Kidney (tissue), 14 donors: Measurements from ENCODE around the gene PFKP. TPM values are rescaled to one million over a fixed set of nuclear protein-coding genes. Genes with fewer than 3 reads are reported as not detected.

Experiments
- DNase-seq, 5 donors: peaks; one replicate each; pipeline ENCODE4 v3.0.0-alpha.2; 2013 to 2020
- FAIRE-seq: peaks from 2 replicates; lab custom pipeline; 2012; peaks lifted over from hg19 to GRCh38; lab: Jason Lieb, UNC
- H3K27ac ChIP-seq, 2 donors: one replicate each; pipeline ENCODE4 v1.7.0; 2013; ENCODE audit warnings: low read depth in 2 of 2, low read length in 2 of 2, inconsistent platforms in 1 of 2
- H3K27me3 ChIP-seq: one replicate; pipeline ENCODE4 v1.7.1; 2013; ENCODE audit warnings: low read length, inconsistent platforms; ENCODE audit not compliant: control insufficient read depth, insufficient read depth
- H3K36me3 ChIP-seq, 3 donors: one replicate each; pipeline versions ENCODE4 v1.7.0 to v1.7.1; 2013; ENCODE audit warnings: low read length in 3 of 3, control low read depth in 1 of 3, inconsistent platforms in 1 of 3; ENCODE audit not compliant: insufficient read depth in 3 of 3, control insufficient read depth in 2 of 3
- H3K4me1 ChIP-seq, 3 donors: one replicate each; pipeline versions ENCODE4 v1.7.0 to v1.7.1; 2013; ENCODE audit warnings: low read length in 3 of 3, inconsistent platforms in 1 of 3, low read depth in 1 of 3; ENCODE audit not compliant: control insufficient read depth in 2 of 3, insufficient read depth in 2 of 3
- H3K4me3 ChIP-seq, 3 donors: one replicate each; pipeline versions ENCODE4 v1.7.0 to v1.8.1; 2013; ENCODE audit warnings: low read length in 3 of 3, control low read depth in 1 of 3, inconsistent platforms in 1 of 3
- H3K9ac ChIP-seq, 3 donors: one replicate each; pipeline versions ENCODE4 v1.7.0 to v1.7.1; 2013; ENCODE audit warnings: low read length in 3 of 3, control low read depth in 1 of 3, inconsistent platforms in 1 of 3
- H3K9me3 ChIP-seq, 3 donors: one replicate each; pipeline versions ENCODE4 v1.7.0 to v1.7.1; 2013; ENCODE audit warnings: low read length in 3 of 3, control low read depth in 1 of 3, inconsistent platforms in 1 of 3; ENCODE audit not compliant: control insufficient read depth in 2 of 3, insufficient read depth in 1 of 3
- intact Hi-C: fragments of 100-400 bp; cut with DNase I; formaldehyde crosslinking; loops from one replicate; pipeline ENCODE4 v1.11.1; 2022
- polyA plus RNA-seq: library from polyadenylated mRNA; stranded (reverse); fragments of 350-450 nt; fragmentation: Illumina TruSeq; extraction: RNeasy Lipid Tissue Mini Kit (QIAGEN cat#74804); gene quantifications from one replicate; pipeline ENCODE4 v1.2.3, GENCODE V29; 2014; ENCODE audit warnings: low read depth, low replicate concordance; ENCODE audit not compliant: insufficient read depth
- total RNA-seq: library from RNA; stranded (reverse); fragmentation: NEBNext Ultra II Directional; extraction: Animal tissue kit (Norgen Biotek cat#: 25700); gene quantifications from one replicate; pipeline ENCODE4 v1.2.1, GENCODE V29; 2021
- TF ChIP-seq, protein P1 (sequence below): IDR thresholded peaks from 3 replicates; pipeline ENCODE4 v1.5.1; 2012; ENCODE audit warnings: mild to moderate bottlenecking, moderate library complexity, borderline replicate concordance; ENCODE audit not compliant: insufficient read depth; ENCODE audit errors: extremely low read depth
- donor health status: control.
- donor health status: control.
- donor health status: control.
- donor health status: control.
- donor health status: control.
- donor health status: DM: yes; HTN: yes; CAD: no.
- donor health status: Normal renal cell carcinoma (clear cell type).

Gene PFKP
- total and polyA plus RNA-seq, 2 donors from 2014 or later: 51.2 to 139 TPM

DNA sequence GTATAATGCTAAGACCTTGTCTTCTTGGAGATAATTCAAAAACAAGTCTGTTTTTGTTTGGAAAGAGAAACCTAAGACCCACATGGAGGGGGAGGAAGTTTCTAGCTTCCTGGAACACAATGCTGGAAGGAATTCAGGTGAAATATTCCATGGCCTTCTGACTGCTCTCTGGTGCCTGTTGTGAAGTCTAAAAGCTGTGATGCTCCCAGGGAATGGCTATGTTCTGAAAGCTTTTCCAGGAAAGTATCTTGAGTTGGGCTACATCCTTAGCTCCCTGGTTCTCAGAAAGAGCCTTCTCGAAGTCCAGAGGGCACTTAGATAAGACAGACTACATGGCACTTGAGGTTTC lies 12.5 kb upstream of the PFKP start:
- Histone ChIP-seq H3K9me3 (peaks cover 0 to 3% (median 0%) of the 10 kb centered on the region in 3 donors), H3K9ac (no peak overlapping the region), H3K4me3 (no peak overlapping the region), H3K4me1 (no peaks in the 10 kb centered on the region), H3K27ac (no peak overlapping the region), H3K27me3 (no peaks in the 10 kb centered on the region), H3K36me3 (no peaks in the 10 kb centered on the region)
- TF ChIP-seq, protein P1, sequence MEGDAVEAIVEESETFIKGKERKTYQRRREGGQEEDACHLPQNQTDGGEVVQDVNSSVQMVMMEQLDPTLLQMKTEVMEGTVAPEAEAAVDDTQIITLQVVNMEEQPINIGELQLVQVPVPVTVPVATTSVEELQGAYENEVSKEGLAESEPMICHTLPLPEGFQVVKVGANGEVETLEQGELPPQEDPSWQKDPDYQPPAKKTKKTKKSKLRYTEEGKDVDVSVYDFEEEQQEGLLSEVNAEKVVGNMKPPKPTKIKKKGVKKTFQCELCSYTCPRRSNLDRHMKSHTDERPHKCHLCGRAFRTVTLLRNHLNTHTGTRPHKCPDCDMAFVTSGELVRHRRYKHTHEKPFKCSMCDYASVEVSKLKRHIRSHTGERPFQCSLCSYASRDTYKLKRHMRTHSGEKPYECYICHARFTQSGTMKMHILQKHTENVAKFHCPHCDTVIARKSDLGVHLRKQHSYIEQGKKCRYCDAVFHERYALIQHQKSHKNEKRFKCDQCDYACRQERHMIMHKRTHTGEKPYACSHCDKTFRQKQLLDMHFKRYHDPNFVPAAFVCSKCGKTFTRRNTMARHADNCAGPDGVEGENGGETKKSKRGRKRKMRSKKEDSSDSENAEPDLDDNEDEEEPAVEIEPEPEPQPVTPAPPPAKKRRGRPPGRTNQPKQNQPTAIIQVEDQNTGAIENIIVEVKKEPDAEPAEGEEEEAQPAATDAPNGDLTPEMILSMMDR: no peak
- DNase-seq (peak in 2 of 5 donors; percentile 62 to 70), FAIRE-seq (no peak)
- intact Hi-C loops: no loop called here

DNA sequence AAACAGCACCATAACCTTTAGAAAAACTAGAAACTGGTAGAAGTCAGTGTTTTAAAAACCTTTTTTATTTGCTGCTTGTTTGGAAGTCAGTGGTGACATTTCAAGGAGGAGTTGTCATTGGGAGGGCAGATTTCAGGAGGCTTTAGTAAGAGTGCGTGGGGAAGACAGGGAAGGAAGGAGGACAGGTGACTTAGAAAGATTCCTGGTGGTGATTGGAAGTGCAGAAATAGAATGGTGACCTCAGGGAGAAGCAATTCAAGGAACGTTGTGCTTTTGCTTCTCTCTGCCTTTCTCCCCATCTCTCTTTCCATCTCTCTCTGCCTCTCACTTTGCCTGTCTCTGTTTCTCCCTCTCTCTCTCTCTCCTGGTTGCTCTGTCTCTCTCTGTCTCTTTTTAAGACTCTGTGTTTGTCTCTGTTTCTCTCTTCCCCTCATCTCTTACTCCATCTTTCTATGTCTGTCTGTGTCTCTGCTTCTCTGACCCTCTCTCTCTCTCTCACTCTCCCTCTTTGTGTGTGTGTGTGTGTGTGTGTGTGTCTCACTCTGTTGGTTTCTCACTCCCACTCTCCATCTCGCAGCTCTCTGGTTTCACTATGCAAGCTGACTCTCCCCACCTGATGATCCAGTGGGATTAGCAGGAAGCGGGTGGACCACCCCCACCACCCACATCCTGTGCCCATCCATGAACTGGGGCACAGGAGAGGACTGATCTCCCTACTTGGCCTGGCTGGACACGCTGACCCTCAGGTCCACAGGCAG lies 10.9 kb upstream of the PFKP start:
- H3K9ac ChIP-seq: no peak overlapping the region
- H3K4me1 ChIP-seq: no peaks in the 10 kb centered on the region
- no peak overlapping the region for H3K27ac ChIP-seq
- DNase-seq (peak in 4 of 5 donors; percentile 71 to 81 (median 78)), FAIRE-seq (no peak)
- intact Hi-C loops: no loop called here
- no peak overlapping the region for H3K4me3 ChIP-seq
- TF ChIP-seq, protein P1: no peak
- no peaks in the 10 kb centered on the region for H3K27me3 ChIP-seq
- peaks cover 0 to 3% (median 0%) of the 10 kb centered on the region in 3 donors for H3K9me3 ChIP-seq
- H3K36me3 ChIP-seq: no peaks in the 10 kb centered on the region

DNA sequence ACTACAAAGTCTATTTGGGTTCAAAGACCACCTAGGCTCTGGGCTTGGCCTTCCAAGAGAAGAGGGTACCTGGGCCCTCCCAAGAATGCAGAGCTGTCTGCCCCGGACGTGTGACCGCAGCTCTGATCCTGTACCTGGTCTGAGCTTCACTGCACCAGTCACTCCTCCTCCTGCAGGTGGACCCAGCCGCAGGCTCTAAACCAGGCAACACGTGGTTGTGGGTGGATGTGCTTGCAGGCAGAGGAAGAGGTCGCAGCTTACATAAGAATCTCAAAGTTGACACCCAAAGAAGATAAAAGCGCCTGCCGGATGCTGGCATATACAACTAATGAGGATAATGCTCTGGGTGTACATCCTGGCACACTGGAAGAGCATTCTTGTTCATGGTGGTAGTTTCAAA lies 9.4 kb upstream of the PFKP start:
- FAIRE-seq: no peak
- H3K4me1 ChIP-seq: no peaks in the 10 kb centered on the region
- intact Hi-C loops: no loop called here
- no peaks in the 10 kb centered on the region for H3K27me3 ChIP-seq
- no peak overlapping the region for H3K4me3 ChIP-seq
- DNase-seq: no peak
- no peak overlapping the region for H3K27ac ChIP-seq
- H3K9ac ChIP-seq: no peak overlapping the region
- TF ChIP-seq, protein P1: no peak
- H3K36me3 ChIP-seq: no peaks in the 10 kb centered on the region
- peaks cover 0 to 3% (median 0%) of the 10 kb centered on the region in 3 donors for H3K9me3 ChIP-seq
